H1 (cell line): Measurements from ENCODE around the gene SPTBN5. TPM values are rescaled to one million over a fixed set of nuclear protein-coding genes. Genes with fewer than 3 reads are reported as not detected.
A peak's percentile ranks its signal among the peaks of the same experiment; 100 is the strongest.

Experiments
- CTCF ChIA-PET: fragments of 300-600 bp; sonication (Branson Sonifier 250); formaldehyde crosslinking; loops from one replicate; lab custom pipeline; 2021; ENCODE audit not compliant: partially characterized antibody; lab: Charles Lee
- POLR2A ChIA-PET: fragments of 300-600 bp; sonication (Branson Sonifier 250); formaldehyde crosslinking; loops from one replicate; lab custom pipeline; 2021; ENCODE audit warnings: inconsistent platforms; ENCODE audit not compliant: partially characterized antibody; lab: Charles Lee
- DNase-seq, 2 experiments: peaks; one replicate each; pipeline versions ENCODE4 v3.0.0 to v3.0.0-alpha.2; 2010 to 2022; ENCODE audit warnings: low spot score in 2 of 2, low read depth in 1 of 2, mixed read lengths in 1 of 2
- FAIRE-seq: peaks from 2 replicates; lab custom pipeline; 2011; peaks lifted over from hg19 to GRCh38; lab: Jason Lieb, UNC
- H2AFZ ChIP-seq: 2 replicates; pipeline ENCODE4 v1.8.1; 2012; ENCODE audit warnings: low read length, inconsistent platforms
- H2AK5ac ChIP-seq: 2 replicates; pipeline ENCODE4 v1.6.1; 2013; ENCODE audit warnings: low read depth, low read length
- H2BK120ac ChIP-seq: replicated peaks from 2 replicates; pipeline ENCODE3; 2013; ENCODE audit warnings: low read depth, low read length, inconsistent platforms
- H2BK12ac ChIP-seq: 2 replicates; pipeline ENCODE4 v1.6.1; 2013; ENCODE audit warnings: low read depth, low read length
- H2BK15ac ChIP-seq: 2 replicates; pipeline ENCODE4 v1.6.1; 2013; ENCODE audit warnings: low read length
- H2BK20ac ChIP-seq: 2 replicates; pipeline ENCODE4 v1.6.1; 2013; ENCODE audit warnings: low read length
- H2BK5ac ChIP-seq: 2 replicates; pipeline ENCODE4 v1.6.1; 2013; ENCODE audit warnings: low read depth, low read length
- H3K14ac ChIP-seq: 2 replicates; pipeline ENCODE4 v1.6.1; 2013; ENCODE audit warnings: inconsistent platforms; ENCODE audit not compliant: insufficient read length
- H3K18ac ChIP-seq: 2 replicates; pipeline ENCODE4 v1.6.1; 2013; ENCODE audit warnings: low read length; ENCODE audit errors: extremely low read depth
- H3K23ac ChIP-seq: 2 replicates; pipeline ENCODE4 v1.6.1; 2013; ENCODE audit warnings: inconsistent platforms; ENCODE audit not compliant: insufficient read length
- H3K23me2 ChIP-seq: 2 replicates; pipeline ENCODE4 v1.6.1; 2013; ENCODE audit warnings: low read depth, low read length
- H3K27ac ChIP-seq: 2 replicates; pipeline ENCODE4 v1.6.1; 2011; ENCODE audit warnings: low read depth, low read length, inconsistent platforms
- H3K27me3 ChIP-seq, 4 experiments: replicated peaks in 1 of 4; 1 replicate in 1 of 4; 2 replicates in 3 of 4; pipeline versions ENCODE4 v1.6.1 to v1.8.1; 2011 to 2013; ENCODE audit warnings: low read length in 3 of 4, mild to moderate bottlenecking in 3 of 4, inconsistent platforms in 2 of 4, mixed read lengths in 2 of 4, moderate library complexity in 1 of 4; ENCODE audit not compliant: control insufficient read depth in 3 of 4, insufficient read depth in 3 of 4; ENCODE audit errors: extremely low read depth in 1 of 4
- H3K36me3 ChIP-seq, 4 experiments: 2 replicates each; pipeline versions ENCODE4 v1.6.1 to v1.8.1; 2011 to 2013; ENCODE audit warnings: mild to moderate bottlenecking in 4 of 4, low read length in 3 of 4, moderate library complexity in 2 of 4, control low read depth in 1 of 4, inconsistent platforms in 1 of 4; ENCODE audit not compliant: insufficient read depth in 4 of 4, control insufficient read depth in 2 of 4
- H3K4ac ChIP-seq: replicated peaks from 2 replicates; pipeline ENCODE3; 2013; ENCODE audit warnings: low read length, low read depth, mixed read lengths, inconsistent platforms; ENCODE audit not compliant: insufficient read length
- H3K4me1 ChIP-seq, 4 experiments: replicated peaks in 1 of 4; 1 replicate in 1 of 4; 2 replicates in 3 of 4; pipeline versions ENCODE4 v1.6.1 to v1.8.1; 2011 to 2013; ENCODE audit warnings: low read length in 3 of 4, inconsistent platforms in 2 of 4, mixed read lengths in 1 of 4; ENCODE audit not compliant: insufficient read depth in 4 of 4, control insufficient read depth in 3 of 4
- H3K4me2 ChIP-seq, 2 experiments: 2 replicates each; pipeline versions ENCODE4 v1.6.1 to v1.8.1; 2011 to 2013; ENCODE audit warnings: low read depth in 2 of 2, low read length in 2 of 2, control low read depth in 1 of 2, inconsistent platforms in 1 of 2, mild to moderate bottlenecking in 1 of 2; ENCODE audit not compliant: insufficient read depth in 1 of 2
- H3K4me3 ChIP-seq, 4 experiments: fragments of 200-600, 300-600 bp in 1 of 4; sonication (generic), shearing (Covaris generic), sonication (Bioruptor Twin) in 1 of 4; 2 replicates each; pipeline versions ENCODE4 v1.5.1 to v1.8.1; 2011 to 2016; ENCODE audit warnings: low read length in 4 of 4, low read depth in 3 of 4, control low read depth in 2 of 4, inconsistent platforms in 2 of 4, mild to moderate bottlenecking in 2 of 4, mixed read lengths in 1 of 4, moderate library complexity in 1 of 4; ENCODE audit not compliant: insufficient read depth in 2 of 4; ENCODE audit errors: extremely low read depth in 1 of 4
- H3K56ac ChIP-seq: replicated peaks from 2 replicates; pipeline ENCODE3; 2013; ENCODE audit warnings: low read depth, mild to moderate bottlenecking, mixed read lengths, low read length, inconsistent platforms; ENCODE audit not compliant: insufficient read length
- H3K79me1 ChIP-seq: 2 replicates; pipeline ENCODE4 v1.6.1; 2013; ENCODE audit warnings: low read depth, low read length, control low read depth
- H3K79me2 ChIP-seq, 2 experiments: 2 replicates each; pipeline versions ENCODE4 v1.6.1 to v1.8.1; 2012 to 2013; ENCODE audit warnings: low read length in 2 of 2, mild to moderate bottlenecking in 2 of 2, inconsistent platforms in 1 of 2; ENCODE audit not compliant: insufficient read depth in 2 of 2, control insufficient read depth in 1 of 2
- H3K9ac ChIP-seq, 4 experiments: replicated peaks in 1 of 4; 1 replicate in 1 of 4; 2 replicates in 3 of 4; pipeline versions ENCODE4 v1.6.1 to v1.8.1; 2011 to 2013; ENCODE audit warnings: low read depth in 3 of 4, low read length in 3 of 4, control low read depth in 2 of 4, mild to moderate bottlenecking in 2 of 4, moderate library complexity in 2 of 4, inconsistent platforms in 1 of 4; ENCODE audit errors: extremely low read depth in 1 of 4
- H3K9me3 ChIP-seq, 2 experiments: 2 replicates each; pipeline versions ENCODE4 v1.6.1 to v1.8.1; 2012 to 2013; ENCODE audit warnings: mild to moderate bottlenecking in 2 of 2, moderate library complexity in 2 of 2, control low read depth in 1 of 2, inconsistent platforms in 1 of 2, low read depth in 1 of 2, low read length in 1 of 2, mixed read lengths in 1 of 2; ENCODE audit not compliant: insufficient read depth in 2 of 2
- H4K20me1 ChIP-seq, 2 experiments: replicated peaks in 1 of 2; 2 replicates each; pipeline versions ENCODE3 to v1.8.1; 2011 to 2013; ENCODE audit warnings: inconsistent platforms in 2 of 2, low read length in 2 of 2, mild to moderate bottlenecking in 1 of 2; ENCODE audit not compliant: insufficient read depth in 2 of 2, control insufficient read depth in 1 of 2
- H4K5ac ChIP-seq: 2 replicates; pipeline ENCODE4 v1.6.1; 2013; ENCODE audit warnings: low read length, low read depth, mixed read lengths, inconsistent platforms; ENCODE audit not compliant: insufficient read length
- H4K8ac ChIP-seq: 2 replicates; pipeline ENCODE4 v1.8.0; 2013; ENCODE audit warnings: mild to moderate bottlenecking, moderate library complexity, low read length, inconsistent platforms; ENCODE audit not compliant: insufficient read depth; ENCODE audit errors: extremely low read depth
- H4K91ac ChIP-seq: replicated peaks from 2 replicates; pipeline ENCODE3; 2013; ENCODE audit warnings: low read length, mixed read lengths, inconsistent platforms; ENCODE audit not compliant: insufficient read length
- ASH2L ChIP-seq: fragments of 200-600, 300-600 bp; sonication (generic); IDR thresholded peaks from one replicate; pipeline ENCODE4 v1.7.1; 2017; ENCODE audit warnings: low read length
- CBX8 ChIP-seq: fragments of 300-800, 300-1000 bp; sonication (generic); IDR thresholded peaks from 2 replicates; pipeline ENCODE4 v1.7.1; 2016; ENCODE audit warnings: low read depth, low read length, borderline replicate concordance
- CHD2 ChIP-seq: IDR thresholded peaks from 2 replicates; pipeline ENCODE4 v1.6.1; 2012; ENCODE audit warnings: low read length, improper control_type of control experiment
- EP300 ChIP-seq, 2 experiments: IDR thresholded peaks; 1 replicate in 1 of 2; 2 replicates in 1 of 2; pipeline ENCODE4 v1.6.1; 2011 to 2012; ENCODE audit warnings: low read depth in 2 of 2, low read length in 2 of 2, mild to moderate bottlenecking in 2 of 2, borderline replicate concordance in 1 of 2, inconsistent platforms in 1 of 2, moderate library complexity in 1 of 2
- KDM1A ChIP-seq: fragments of 200-600, 300-600 bp; sonication (generic); IDR thresholded peaks from 2 replicates; pipeline ENCODE4 v1.7.1; 2016; ENCODE audit warnings: mild to moderate bottlenecking, low read length, borderline replicate concordance
- POU5F1 ChIP-seq: IDR thresholded peaks from 2 replicates; pipeline ENCODE4 v1.6.1; 2011; ENCODE audit warnings: low read depth, mild to moderate bottlenecking, low read length, moderate library complexity
- SIX5 ChIP-seq: IDR thresholded peaks from 2 replicates; pipeline ENCODE4 v1.6.1; 2011; ENCODE audit warnings: mild to moderate bottlenecking, low read depth, low read length
- SP2 ChIP-seq: IDR thresholded peaks from 2 replicates; pipeline ENCODE4 v1.6.1; 2012; ENCODE audit warnings: mild to moderate bottlenecking, low read length, inconsistent platforms
- SRF ChIP-seq: IDR thresholded peaks from 2 replicates; pipeline ENCODE4 v1.6.1; 2011; ENCODE audit warnings: mild to moderate bottlenecking, low read depth, low read length, moderate library complexity
- TEAD4 ChIP-seq: IDR thresholded peaks from 2 replicates; pipeline ENCODE4 v1.6.1; 2012; ENCODE audit warnings: low read depth, low read length, inconsistent platforms, mixed read lengths
- YY1 ChIP-seq: IDR thresholded peaks from 2 replicates; pipeline ENCODE4 v1.6.1; 2011; ENCODE audit warnings: low read depth, mild to moderate bottlenecking, low read length
- WGBS, 2 experiments: shearing (Covaris generic) in 1 of 2; methylation state at CpG; one replicate each; pipeline versions ENCODE4 v1.1.6 to v1.1.7; 2013 to 2015; ENCODE audit warnings: low lambda C conversion rate in 2 of 2, mixed read lengths in 2 of 2, inconsistent platforms in 1 of 2, low coverage in 1 of 2, missing lambda C conversion rate in 1 of 2; ENCODE audit not compliant: insufficient replicate concordance in 2 of 2, insufficient coverage in 1 of 2, insufficient read length in 1 of 2; ENCODE audit errors: extremely low coverage in 1 of 2, missing lambda C conversion rate in 1 of 2; 5-methylcytosine and 5-hydroxymethylcytosine counted together
- polyA plus RNA-seq, 7 experiments: library from polyadenylated mRNA; depleted of rRNA in 3 of 7; stranded (reverse) in 5 of 7; unstranded in 2 of 7; fragments of >200 nt in 5 of 7; fragments of 200-250 nt in 2 of 7; gene quantifications; 1 replicate in 5 of 7; 2 replicates in 1 of 7; 4 replicates in 1 of 7; pipeline versions ENCODE4 v1.2.1 to v1.2.3, GENCODE V29; 2011 to 2013; ENCODE audit warnings: missing spikeins in 2 of 7, mixed read lengths in 2 of 7
- total RNA-seq: library from RNA; stranded (reverse); fragmentation: NEBNext Ultra II Directional; extraction: Animal tissue kit (Norgen Biotek cat#: 25700); gene quantifications from 2 replicates; pipeline ENCODE4 v1.2.1, GENCODE V29; 2021

Gene SPTBN5
- total and polyA plus RNA-seq, 2 of the 8 experiments (the other 6 are each of a cell fraction or from before 2014, with no cell fraction given), result 0.32 to 0.84 TPM

GRCh38 chr15:41865490-41866055 is 28.3 kb downstream of the SPTBN5 start:
- Histone ChIP-seq H3K79me1 (no peaks in the 10 kb centered on the region), H3K36me3 (no peaks in the 10 kb centered on the region), H4K8ac (peak overlapping the region; percentile 75), H3K27ac (no peak overlapping the region), H2AFZ (no peak overlapping the region), H4K91ac (no peak overlapping the region), H3K14ac (no peak overlapping the region), H4K20me1 (peaks cover 0 to 2% of the 10 kb centered on the region in 2 experiments), H3K18ac (no peak overlapping the region), H4K5ac (no peak overlapping the region), H2BK12ac (no peak overlapping the region), H3K4me2 (no peak overlapping the region), H3K23ac (no peak overlapping the region), H2BK15ac (no peak overlapping the region), H3K27me3 (no peaks in the 10 kb centered on the region; a peak in 2 of 7 replicates)
- no peak for DNase-seq
- POLR2A ChIA-PET, result interaction anchor here (2.5 to 2.6 kb wide), 2 partner anchors 14 to 15 kb away, joined by 6 to 11 read pairs; no protein-coding TSS in a partner anchor
- TF ChIP-seq SRF (no peak), POU5F1 (no peak), ASH2L (no peak), KDM1A (no peak), CHD2 (no peak), SP2 (no peak), SIX5 (no peak), EP300 (IDR thresholded peaks at IDR 0.05; ENCODE audit: borderline replicate concordance in 1 of 2, low read depth in 2 of 2, low read length in 2 of 2) (no peak), TEAD4 (no peak), CBX8 (no peak), YY1 (no peak)
- TF ChIP-seq, all 59 proteins: peak for 0
- Histone ChIP-seq H3K9ac (no peak overlapping the region), H2BK20ac (no peak overlapping the region), H3K23me2 (no peaks in the 10 kb centered on the region), H3K4ac (no peak overlapping the region), H2AK5ac (no peak overlapping the region), H3K56ac (no peak overlapping the region), H3K79me2 (no peaks in the 10 kb centered on the region), H3K9me3 (no peaks in the 10 kb centered on the region), H3K4me3 (no peak overlapping the region), H2BK120ac (no peak overlapping the region), H3K4me1 (peaks cover 0 to 8% (median 2%) of the 10 kb centered on the region in 4 experiments; a peak in 3 of 7 replicates), H2BK5ac (no peak overlapping the region)
- CTCF ChIA-PET, result interaction anchor here (0.9 to 4.1 kb wide), 7 partner anchors 11 to 308 kb away, joined by 3 to 22 read pairs (median 4); no protein-coding TSS in a partner anchor
- WGBS, 2 experiments, result 90% methylated on average over 16 of the region's 18 CpGs; no CpG with 5 or more reads in 1 of the 2 experiments
- FAIRE-seq, result no peak
